PFSK-1 (cell line): Measurements from ENCODE around the gene TEKT1.
A peak's percentile ranks its signal among the peaks of the same experiment; 100 is the strongest.

Experiments used
- FOXP2 ChIP-seq: optimal IDR thresholded peaks from 2 replicates; pipeline ENCODE3; 2011; ENCODE audit warnings: borderline replicate concordance, control low read depth, inconsistent platforms; ENCODE audit not compliant: insufficient read depth; ENCODE audit errors: extremely low read length, extremely low read depth
- POLR2AphosphoS5 ChIP-seq: IDR thresholded peaks from 2 replicates; pipeline ENCODE4 v1.6.1; 2012; ENCODE audit warnings: low read depth, mild to moderate bottlenecking, control low read depth, low read length, moderate library complexity
- SIN3A ChIP-seq: IDR thresholded peaks from 2 replicates; pipeline ENCODE4 v1.6.1; 2012; ENCODE audit warnings: mild to moderate bottlenecking, low read length, moderate library complexity, borderline replicate concordance; ENCODE audit not compliant: insufficient read depth
- TAF1 ChIP-seq: IDR thresholded peaks from 2 replicates; pipeline ENCODE4 v1.6.1; 2012; ENCODE audit warnings: low read length, control low read depth, borderline replicate concordance; ENCODE audit not compliant: insufficient read depth
- TF ChIP-seq, protein P1 (sequence below), 2 experiments: IDR thresholded peaks; 2 replicates each; pipeline versions ENCODE4 v1.6.1 to v1.8.0; 2011 to 2012; ENCODE audit warnings: low read depth in 2 of 2, low read length in 2 of 2, control low read depth in 1 of 2, inconsistent platforms in 1 of 2, mild to moderate bottlenecking in 1 of 2, moderate library complexity in 1 of 2; ENCODE audit not compliant: insufficient read depth in 1 of 2

TEKT1 gene

DNA sequence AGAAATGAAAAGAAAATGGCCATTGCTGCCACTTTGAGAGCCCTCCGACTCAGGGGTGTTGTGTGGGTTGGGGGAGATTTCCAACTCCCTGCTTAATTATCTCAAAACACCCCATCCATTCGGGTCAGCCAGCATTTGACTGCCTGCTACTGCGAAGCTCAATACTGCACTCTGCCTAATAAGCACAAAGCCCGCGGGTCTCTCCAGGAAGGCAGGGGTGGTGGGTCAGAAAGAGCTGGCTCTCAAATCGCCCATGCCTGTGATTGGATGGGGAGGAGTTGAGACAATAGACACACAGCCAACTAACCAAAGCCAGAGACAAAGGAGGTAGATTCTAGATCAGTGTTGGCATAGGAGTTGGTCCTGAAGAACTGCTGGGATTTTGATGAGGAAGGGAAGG lies 78.0 kb downstream of the TEKT1 start:
- TF ChIP-seq POLR2AphosphoS5 (no peak), FOXP2 (no peak), SIN3A (no peak), TAF1 (no peak)
- TF ChIP-seq, protein P1, sequence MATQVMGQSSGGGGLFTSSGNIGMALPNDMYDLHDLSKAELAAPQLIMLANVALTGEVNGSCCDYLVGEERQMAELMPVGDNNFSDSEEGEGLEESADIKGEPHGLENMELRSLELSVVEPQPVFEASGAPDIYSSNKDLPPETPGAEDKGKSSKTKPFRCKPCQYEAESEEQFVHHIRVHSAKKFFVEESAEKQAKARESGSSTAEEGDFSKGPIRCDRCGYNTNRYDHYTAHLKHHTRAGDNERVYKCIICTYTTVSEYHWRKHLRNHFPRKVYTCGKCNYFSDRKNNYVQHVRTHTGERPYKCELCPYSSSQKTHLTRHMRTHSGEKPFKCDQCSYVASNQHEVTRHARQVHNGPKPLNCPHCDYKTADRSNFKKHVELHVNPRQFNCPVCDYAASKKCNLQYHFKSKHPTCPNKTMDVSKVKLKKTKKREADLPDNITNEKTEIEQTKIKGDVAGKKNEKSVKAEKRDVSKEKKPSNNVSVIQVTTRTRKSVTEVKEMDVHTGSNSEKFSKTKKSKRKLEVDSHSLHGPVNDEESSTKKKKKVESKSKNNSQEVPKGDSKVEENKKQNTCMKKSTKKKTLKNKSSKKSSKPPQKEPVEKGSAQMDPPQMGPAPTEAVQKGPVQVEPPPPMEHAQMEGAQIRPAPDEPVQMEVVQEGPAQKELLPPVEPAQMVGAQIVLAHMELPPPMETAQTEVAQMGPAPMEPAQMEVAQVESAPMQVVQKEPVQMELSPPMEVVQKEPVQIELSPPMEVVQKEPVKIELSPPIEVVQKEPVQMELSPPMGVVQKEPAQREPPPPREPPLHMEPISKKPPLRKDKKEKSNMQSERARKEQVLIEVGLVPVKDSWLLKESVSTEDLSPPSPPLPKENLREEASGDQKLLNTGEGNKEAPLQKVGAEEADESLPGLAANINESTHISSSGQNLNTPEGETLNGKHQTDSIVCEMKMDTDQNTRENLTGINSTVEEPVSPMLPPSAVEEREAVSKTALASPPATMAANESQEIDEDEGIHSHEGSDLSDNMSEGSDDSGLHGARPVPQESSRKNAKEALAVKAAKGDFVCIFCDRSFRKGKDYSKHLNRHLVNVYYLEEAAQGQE (IDR thresholded peaks at IDR 0.05; ENCODE audit: insufficient read depth in 1 of 2, low read depth in 2 of 2, low read length in 2 of 2): no peak

DNA sequence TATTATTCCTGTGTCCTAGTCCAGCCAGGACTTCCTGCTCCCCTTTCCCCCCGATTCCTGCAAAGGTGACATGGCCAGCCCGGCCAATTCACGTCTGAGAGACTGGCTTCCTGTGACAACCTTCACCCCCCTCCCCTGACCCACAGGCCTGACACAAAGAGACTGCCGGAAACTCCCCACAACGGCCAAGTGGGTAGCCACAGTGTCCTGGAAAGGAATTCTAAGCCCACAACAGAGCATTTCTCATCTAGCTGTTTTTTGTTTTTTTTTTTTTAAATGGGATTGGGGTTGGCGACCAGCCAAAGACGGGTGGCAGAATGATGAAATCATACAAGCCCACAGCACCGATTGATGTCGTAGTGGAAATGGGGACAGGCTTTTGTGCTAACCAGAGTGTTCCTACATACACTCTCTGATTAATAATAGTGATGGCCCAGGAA lies 78.5 kb downstream of the TEKT1 start:
- TF ChIP-seq POLR2AphosphoS5: no peak
- peak; percentile 36; the same call in 1 of the 2 replicates for TF ChIP-seq TAF1
- TF ChIP-seq, protein P1 (IDR thresholded peaks at IDR 0.05; ENCODE audit: insufficient read depth in 1 of 2, low read depth in 2 of 2, low read length in 2 of 2): 0 out of 4 replicates have a peak, but pooled peaks of 1 of the 2 experiments have one; percentile 15
- peak; percentile 66 for TF ChIP-seq FOXP2

DNA sequence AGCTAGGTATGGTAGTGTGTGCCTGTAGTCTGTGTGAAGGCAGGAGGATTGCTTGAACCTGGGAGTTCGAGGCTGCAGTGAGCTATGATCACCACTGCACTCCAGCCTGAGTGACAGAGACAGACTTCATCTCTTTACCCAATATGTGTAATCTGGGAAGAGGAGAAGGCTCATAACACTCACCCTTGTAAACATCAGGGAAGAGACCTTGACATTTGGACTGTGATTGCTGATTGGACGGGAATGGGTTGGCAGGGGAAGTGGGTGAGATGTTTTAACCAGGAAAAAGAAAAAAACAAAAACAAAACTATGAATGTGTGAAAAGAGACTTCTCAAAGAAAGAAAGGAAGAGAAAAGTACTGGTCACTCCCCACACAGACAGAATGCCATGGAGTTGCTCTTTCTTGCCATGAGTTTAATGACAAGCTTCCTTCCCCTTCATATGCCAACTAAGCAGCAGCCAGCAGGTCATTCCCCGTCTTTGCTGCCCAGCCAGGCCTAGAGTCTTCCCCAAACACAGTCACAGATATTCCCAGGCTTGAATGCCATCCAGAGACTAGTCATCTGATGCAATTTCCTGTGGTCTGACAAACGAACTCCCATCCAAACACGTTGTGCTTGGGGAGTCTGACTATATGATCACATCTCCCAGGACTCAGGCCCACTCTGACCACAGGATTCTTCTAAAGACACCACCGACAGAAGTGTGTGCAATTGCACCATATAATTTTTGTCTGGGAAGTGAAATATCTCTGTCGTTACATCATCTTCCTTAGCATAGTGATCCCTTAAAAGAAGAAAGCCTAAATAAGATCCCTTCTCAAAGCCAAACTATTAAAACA lies 79.2 kb downstream of the TEKT1 start:
- TF ChIP-seq SIN3A (no peak), FOXP2 (no peak), TAF1 (no peak), POLR2AphosphoS5 (peak; percentile 31; the same call in 1 of the 2 replicates)
- TF ChIP-seq, protein P1 (IDR thresholded peaks at IDR 0.05; ENCODE audit: insufficient read depth in 1 of 2, low read depth in 2 of 2, low read length in 2 of 2): no peak

DNA sequence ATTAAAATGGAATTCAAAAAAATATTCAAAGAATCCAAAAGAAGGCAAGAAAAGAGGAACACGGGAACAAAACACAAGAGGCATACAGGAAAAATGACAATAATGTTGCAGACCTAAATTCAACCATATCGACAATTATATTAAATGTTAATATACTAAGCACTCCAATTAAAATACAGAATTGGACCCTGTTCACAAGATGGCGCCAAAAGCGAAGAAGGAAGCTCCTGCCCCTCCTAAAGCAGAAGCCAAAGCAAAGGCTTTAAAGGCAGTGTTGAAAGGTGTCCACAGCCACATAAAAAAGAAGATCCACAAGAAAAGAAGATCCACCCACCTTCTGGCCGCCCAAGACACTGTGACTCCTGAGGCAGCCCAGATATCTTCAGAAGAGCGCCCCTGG lies 82.0 kb downstream of the TEKT1 start:
- TF ChIP-seq SIN3A (no peak), POLR2AphosphoS5 (no peak), TAF1 (no peak), FOXP2 (no peak)
- TF ChIP-seq, protein P1 (IDR thresholded peaks at IDR 0.05; ENCODE audit: insufficient read depth in 1 of 2, low read depth in 2 of 2, low read length in 2 of 2): no peak
